K562 (cell line): Measurements from ENCODE around the gene RNF217. TPM values are rescaled to one million over a fixed set of nuclear protein-coding genes. Genes with fewer than 3 reads are reported as not detected.

Experiments used
- ATAC-seq: fragments of 200-7000 bp; cut with Tn5 transposase; 3 replicates; pipeline ENCODE4 v1.9.1; 2020; ENCODE audit warnings: moderate library complexity
- BruUV-seq: library from RNA; stranded (reverse); fragments of 400-500 nt; replicated peaks from 2 replicates; lab custom pipeline; 2021; lab: Mats Ljungman, UMichigan
- CTCF ChIA-PET: fragments of 300-600 bp; formaldehyde crosslinking; extraction: SDS; loops from one replicate; lab custom pipeline; 2021; ENCODE audit warnings: low intra/inter-chr PET ratio; lab: Yijun Ruan, JAX
- POLR2A ChIA-PET: fragments of 300-600, 350-650 bp; sonication (Branson Sonifier 250); formaldehyde crosslinking; extraction: SDS; loops from one replicate; lab custom pipeline; 2021; ENCODE audit warnings: antibody characterized with exemption, inconsistent platforms; lab: Yijun Ruan, JAX
- DNase-seq, 4 experiments: peaks; one replicate each; pipeline versions ENCODE4 v3.0.0 to v3.0.0-alpha.2; 2011 to 2018; ENCODE audit warnings: low spot score in 3 of 4, mixed read lengths in 3 of 4; ENCODE audit errors: extremely low read depth in 1 of 4
- FAIRE-seq: peaks from 2 replicates; lab custom pipeline; 2011; peaks lifted over from hg19 to GRCh38; lab: Jason Lieb, UNC
- H2AFZ ChIP-seq: 2 replicates; pipeline ENCODE4 v1.6.0; 2011; ENCODE audit warnings: low read depth, low read length, control low read depth, inconsistent platforms
- H3K27ac ChIP-seq: fragments of 200-600 bp; 3 replicates; pipeline ENCODE4 v1.8.0; 2011; ENCODE audit warnings: low read depth, mild to moderate bottlenecking, control low read depth, inconsistent platforms, low read length, moderate library complexity, mixed read lengths; ENCODE audit errors: extremely low read depth
- H3K27me3 ChIP-seq, 2 experiments: fragments of 300-600 bp in 1 of 2; 2 replicates in 1 of 2; 3 replicates in 1 of 2; pipeline versions ENCODE4 v1.6.0 to v1.8.0; 2011; ENCODE audit warnings: inconsistent platforms in 2 of 2, low read length in 2 of 2, mild to moderate bottlenecking in 1 of 2, mixed read lengths in 1 of 2, moderate library complexity in 1 of 2; ENCODE audit not compliant: control insufficient read depth in 2 of 2, insufficient read depth in 2 of 2
- H3K36me3 ChIP-seq: fragments of 300-600 bp; 3 replicates; pipeline ENCODE4 v1.8.0; 2011; ENCODE audit warnings: mild to moderate bottlenecking, low read length, inconsistent platforms; ENCODE audit not compliant: control insufficient read depth, insufficient read depth
- H3K4me1 ChIP-seq, 2 experiments: fragments of 200-600 bp in 1 of 2; replicated peaks in 1 of 2; 2 replicates in 1 of 2; 3 replicates in 1 of 2; pipeline versions ENCODE4 v1.5.1 to v1.8.0; 2011; ENCODE audit warnings: inconsistent platforms in 2 of 2, low read length in 2 of 2, mild to moderate bottlenecking in 1 of 2, mixed read lengths in 1 of 2, moderate library complexity in 1 of 2; ENCODE audit not compliant: control insufficient read depth in 2 of 2, insufficient read depth in 2 of 2
- H3K4me2 ChIP-seq: 2 replicates; pipeline ENCODE4 v1.6.1; 2011; ENCODE audit warnings: low read length, control low read depth, inconsistent platforms, mixed read lengths; ENCODE audit not compliant: insufficient read depth
- H3K4me3 ChIP-seq: fragments of 200-600 bp; sonication (generic), shearing (Covaris generic); 2 replicates; pipeline ENCODE4 v1.5.1; 2016; ENCODE audit warnings: control low read depth, inconsistent platforms
- H3K79me2 ChIP-seq: fragments of 200-600 bp; 3 replicates; pipeline ENCODE4 v1.8.0; 2011; ENCODE audit warnings: low read length, inconsistent platforms; ENCODE audit not compliant: control insufficient read depth, insufficient read depth
- H3K9ac ChIP-seq, 2 experiments: 2 replicates each; pipeline versions ENCODE4 v1.6.0 to v1.6.1; 2011; ENCODE audit warnings: low read depth in 2 of 2, low read length in 2 of 2, control low read depth in 1 of 2, inconsistent platforms in 1 of 2, mild to moderate bottlenecking in 1 of 2, mixed read lengths in 1 of 2; ENCODE audit not compliant: insufficient read depth in 1 of 2
- H3K9me1 ChIP-seq: one replicate; pipeline ENCODE4 v1.6.0; 2011; ENCODE audit warnings: inconsistent platforms, mild to moderate bottlenecking, low read length, moderate library complexity; ENCODE audit not compliant: control insufficient read depth, insufficient read depth
- H3K9me3 ChIP-seq: replicated peaks from 2 replicates; pipeline ENCODE4 v1.5.1; 2011; ENCODE audit warnings: low read depth, low read length, inconsistent platforms; ENCODE audit not compliant: control insufficient read depth, insufficient read depth
- H4K20me1 ChIP-seq: replicated peaks from 2 replicates; pipeline ENCODE4 v1.6.1; 2011; ENCODE audit warnings: low read length, inconsistent platforms, mixed read lengths; ENCODE audit not compliant: control insufficient read depth, insufficient read depth
- CEBPB ChIP-seq: fragments of 450-650 bp; IDR thresholded peaks from 2 replicates; pipeline ENCODE4 v1.6.1; 2016; ENCODE audit warnings: missing genetic modification characterization, missing compliant biosample characterization
- CEBPG ChIP-seq, 3 experiments: fragments of 200-800 bp in 1 of 3; sonication (Bioruptor generic) in 1 of 3; sonication (generic) in 1 of 3; formaldehyde crosslinking in 1 of 3; IDR thresholded peaks in 2 of 3; conservative IDR thresholded peaks in 1 of 3; 2 replicates each; pipeline versions ENCODE4 v1.6.1 to v1.8.0; 2016 to 2022; ENCODE audit warnings: missing compliant biosample characterization in 2 of 3, missing genetic modification characterization in 2 of 3, mild to moderate bottlenecking in 1 of 3, missing genetic modification reagents in 1 of 3
- CXXC5 ChIP-seq: fragments of 250-450 bp; sonication (Bioruptor Pico); IDR thresholded peaks from 2 replicates; pipeline ENCODE4 v1.8.0; 2022; ENCODE audit warnings: inconsistent platforms, mild to moderate bottlenecking, moderate library complexity
- EHMT2 ChIP-seq: fragments of 450-650 bp; IDR thresholded peaks from 2 replicates; pipeline ENCODE4 v1.6.1; 2018; ENCODE audit warnings: antibody characterized with exemption
- FOXO4 ChIP-seq: fragments of 450-650 bp; formaldehyde crosslinking; IDR thresholded peaks from 2 replicates; pipeline ENCODE4 v1.4.0; 2020; ENCODE audit warnings: mild to moderate bottlenecking, moderate library complexity
- NCOR1 ChIP-seq: fragments of 450-650 bp; IDR thresholded peaks from 2 replicates; pipeline ENCODE4 v1.6.1; 2016; ENCODE audit warnings: mild to moderate bottlenecking, moderate library complexity
- NFE2 ChIP-seq: IDR thresholded peaks from 2 replicates; pipeline ENCODE4 v1.6.1; 2014; ENCODE audit warnings: antibody characterized with exemption, low read depth
- PHF21A ChIP-seq: fragments of 450-650 bp; IDR thresholded peaks from 2 replicates; pipeline ENCODE4 v1.6.1; 2017; ENCODE audit warnings: low read depth, borderline replicate concordance
- SP2 ChIP-seq: IDR thresholded peaks from 2 replicates; pipeline ENCODE4 v1.6.1; 2011; ENCODE audit warnings: mild to moderate bottlenecking, low read depth, low read length, moderate library complexity; ENCODE audit not compliant: poor library complexity, severe bottlenecking; ENCODE audit errors: extremely low read depth
- TEAD2 ChIP-seq: fragments of 450-650 bp; IDR thresholded peaks from 2 replicates; pipeline ENCODE4 v1.6.1; 2016; ENCODE audit warnings: missing genetic modification characterization, control low read depth, missing compliant biosample characterization
- ZHX1 ChIP-seq: fragments of 150-350 bp; conservative IDR thresholded peaks from 2 replicates; pipeline ENCODE4 v1.6.1; 2014; ENCODE audit warnings: low read length
- ZZZ3 ChIP-seq: fragments of 450-650 bp; IDR thresholded peaks from 2 replicates; pipeline ENCODE4 v1.6.1; 2016; ENCODE audit warnings: antibody characterized with exemption, mild to moderate bottlenecking, moderate library complexity
- WGBS: fragments of 100-300 bp; shearing (Covaris generic); methylation state at CpG from one replicate; pipeline ENCODE4 v1.1.6; 2016; ENCODE audit warnings: low coverage, mixed read lengths; ENCODE audit not compliant: insufficient coverage; ENCODE audit errors: missing lambda C conversion rate; 5-methylcytosine and 5-hydroxymethylcytosine counted together
- in situ Hi-C: fragments of 300-500 bp; cut with MboI; formaldehyde crosslinking; loops from 4 replicates; pipeline ENCODE4 v1.15.0; 2018; ENCODE audit warnings: inconsistent platforms, mixed read lengths
- intact Hi-C: fragments of 100-400 bp; cut with micrococcal nuclease; formaldehyde crosslinking; loops from 2 replicates; pipeline ENCODE4 v1.14.2; 2022
- polyA plus RNA-seq, 8 experiments: library from polyadenylated mRNA; depleted of rRNA in 4 of 8; stranded (reverse) in 5 of 8; unstranded in 3 of 8; fragments of >200 nt; fragmentation: Nextera tagmentation in 2 of 8; fragmentation: Illumina TruSeq in 1 of 8; extraction: Ambion mirVana in 2 of 8; extraction: Trizol in 1 of 8; gene quantifications; 2 replicates each; pipeline versions ENCODE4 v1.2.1 to v1.2.3, GENCODE V29; 2011 to 2014; ENCODE audit warnings: inconsistent platforms in 1 of 8, missing spikeins in 1 of 8
- total RNA-seq, 7 experiments: library from RNA; depleted of rRNA in 6 of 7; stranded (reverse); fragments of >200 nt in 6 of 7; fragmentation: Illumina TruSeq in 2 of 7; extraction: Trizol in 2 of 7; gene quantifications; 2 replicates each; pipeline versions ENCODE4 v1.2.1 to v1.2.3, GENCODE V29; 2011 to 2021; ENCODE audit warnings: low replicate concordance in 1 of 7

The RNF217 gene
- total and polyA plus RNA-seq, 9 of the 15 experiments (the other 6 are each of a cell fraction or from before 2014, with no cell fraction given), result 2.9 to 25.6 (median 12.0) TPM

GRCh38 chr6:125019918-125020317 lies 57.7 kb downstream of the RNF217 start:
- Histone ChIP-seq H4K20me1 (no peaks in the 10 kb centered on the region), H3K9me1 (no peaks in the 10 kb centered on the region), H3K36me3 (peaks cover 15% of the 10 kb centered on the region; the same call in 2 of the 3 replicates), H3K27ac (no peak overlapping the region), H2AFZ (no peak overlapping the region), H3K9me3 (no peaks in the 10 kb centered on the region), H3K79me2 (peaks cover 27% of the 10 kb centered on the region), H3K4me1 (peaks cover 13 to 15% of the 10 kb centered on the region in 2 experiments), H3K9ac (peak overlapping the region in 1 of 2 experiments; percentile 81; a peak in 1 of 4 replicates), H3K27me3 (no peaks in the 10 kb centered on the region), H3K4me3 (no peak overlapping the region), H3K4me2 (no peak overlapping the region)
- in situ Hi-C loops, result no loop called here
- WGBS, result 70% methylated on average over 6 of the region's 6 CpGs
- DNase-seq, result no peak
- POLR2A ChIA-PET, result interaction anchor here (1.7 kb wide), 1 partner anchor 84 kb away, joined by 4 read pairs; no protein-coding TSS in a partner anchor
- no peak; the same call in 2 of the 3 replicates for ATAC-seq
- intact Hi-C loops, result no loop called here
- CTCF ChIA-PET, result no interaction called here
- TF ChIP-seq CXXC5 (CRISPR knock-in tag), result 0 out of 2 replicates have a peak, but pooled peaks have one; percentile 13
- TF ChIP-seq EHMT2, result no peak
- no peak for TF ChIP-seq TEAD2 (tag)
- no peak for FAIRE-seq
- no TSS peak for BruUV-seq

- no TSS peak for BruUV-seq
- intact Hi-C loops (no loop called here), in situ Hi-C loops (no loop called here)
- 42% methylated on average over 4 of the region's 4 CpGs for WGBS
- Histone ChIP-seq H3K79me2 (peaks cover 27% of the 10 kb centered on the region), H3K4me2 (no peak overlapping the region), H2AFZ (no peak overlapping the region), H3K27ac (no peak overlapping the region), H4K20me1 (no peaks in the 10 kb centered on the region), H3K9me1 (no peaks in the 10 kb centered on the region), H3K27me3 (no peaks in the 10 kb centered on the region), H3K9ac (no peak overlapping the region), H3K36me3 (peaks cover 15% of the 10 kb centered on the region; the same call in 2 of the 3 replicates), H3K9me3 (no peaks in the 10 kb centered on the region), H3K4me3 (no peak overlapping the region), H3K4me1 (peaks cover 16 to 17% of the 10 kb centered on the region in 2 experiments; a peak in 4 of 5 replicates)
- ATAC-seq (no peak), FAIRE-seq (no peak), DNase-seq (peak in 1 of 4 experiments; percentile 18)
- POLR2A ChIA-PET, result no interaction called here
- CTCF ChIA-PET, result no interaction called here
- TF ChIP-seq PHF21A (no peak), CEBPG (CRISPR knock-in tag; IDR thresholded peaks at IDR 0.05) (no peak), CEBPG (tag; conservative IDR thresholded peaks at IDR 0.05 in 1 of 2, IDR thresholded peaks at IDR 0.05 in 1 of 2) (no peak), ZZZ3 (no peak), FOXO4 (CRISPR knock-in tag) (no peak), NFE2 (no peak), SP2 (no peak), CEBPB (tag) (no peak), NCOR1 (0 out of 2 replicates have a peak, but pooled peaks have one; percentile 18), ZHX1 (no peak)
Observed at GRCh38 chr6:125020385-125020784, 58.1 kb downstream of the RNF217 start.
